ENCODE results near the gene PPP1R37.

The PPP1R37 gene

DNA sequence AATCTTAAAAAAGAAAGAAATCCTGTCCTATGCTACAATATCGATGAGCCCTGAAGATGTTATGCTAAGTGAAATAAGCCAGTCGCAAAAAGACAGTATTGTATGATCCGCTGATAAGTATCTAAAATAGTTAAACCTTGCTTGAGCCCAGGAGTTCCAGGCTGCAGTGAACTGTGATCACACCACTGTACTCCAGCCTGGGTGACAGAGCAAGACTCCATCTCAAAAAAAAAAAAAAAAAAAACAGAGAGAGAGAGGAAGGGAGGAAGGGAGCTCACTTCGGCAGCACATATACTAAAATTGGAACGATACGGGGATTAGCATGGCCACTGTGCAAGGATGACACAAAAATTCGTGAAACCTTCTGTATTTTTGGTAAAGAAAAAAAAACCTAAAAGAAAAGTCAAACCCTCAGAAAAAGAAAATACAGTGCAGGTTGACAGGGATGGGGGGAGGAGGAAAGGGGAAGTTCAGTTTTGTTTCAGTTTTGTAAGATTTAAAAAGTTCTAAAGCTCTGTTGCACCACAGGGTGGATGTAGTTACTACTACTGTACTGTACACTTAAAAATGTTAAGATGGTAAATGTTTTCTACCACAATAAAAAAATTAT lies 45.7 kb upstream of the PPP1R37 start:
- Histone ChIP-seq H3K4me2 (ENCODE audit: low read length) (peak overlapping the region; percentile 76), H3K79me2 (ENCODE audit: insufficient read depth, low read length) (peaks cover 20% of the 10 kb centered on the region), H3K9me2 (ENCODE audit: low read depth, low read length) (no peaks in the 10 kb centered on the region), H3K9ac (ENCODE audit: low read length) (peak overlapping the region; percentile 61), H4K20me1 (ENCODE audit: insufficient read depth, low read length) (no peaks in the 10 kb centered on the region), H3K4me1 (ENCODE audit: insufficient read depth, low read length, severe bottlenecking) (peaks cover 80% of the 10 kb centered on the region), H3K27me3 (ENCODE audit: insufficient read depth, low read length) (no peaks in the 10 kb centered on the region), H3K36me3 (ENCODE audit: insufficient read depth, low read length) (peaks cover 48% of the 10 kb centered on the region), H3F3A (ENCODE audit: insufficient read depth, low read length) (peaks cover 5% of the 10 kb centered on the region; the same call in 1 of the 2 replicates), H3K9me3 (ENCODE audit: low read length) (no peaks in the 10 kb centered on the region), H3K4me3 (ENCODE audit: low read depth, low read length, poor library complexity, severe bottlenecking) (peak overlapping the region; percentile 53), H3K27ac (ENCODE audit: low read depth, low read length, poor library complexity, severe bottlenecking) (peak overlapping the region; percentile 96), H2AFZ (ENCODE audit: low read length) (no peak overlapping the region)
- TF ChIP-seq, protein P1, sequence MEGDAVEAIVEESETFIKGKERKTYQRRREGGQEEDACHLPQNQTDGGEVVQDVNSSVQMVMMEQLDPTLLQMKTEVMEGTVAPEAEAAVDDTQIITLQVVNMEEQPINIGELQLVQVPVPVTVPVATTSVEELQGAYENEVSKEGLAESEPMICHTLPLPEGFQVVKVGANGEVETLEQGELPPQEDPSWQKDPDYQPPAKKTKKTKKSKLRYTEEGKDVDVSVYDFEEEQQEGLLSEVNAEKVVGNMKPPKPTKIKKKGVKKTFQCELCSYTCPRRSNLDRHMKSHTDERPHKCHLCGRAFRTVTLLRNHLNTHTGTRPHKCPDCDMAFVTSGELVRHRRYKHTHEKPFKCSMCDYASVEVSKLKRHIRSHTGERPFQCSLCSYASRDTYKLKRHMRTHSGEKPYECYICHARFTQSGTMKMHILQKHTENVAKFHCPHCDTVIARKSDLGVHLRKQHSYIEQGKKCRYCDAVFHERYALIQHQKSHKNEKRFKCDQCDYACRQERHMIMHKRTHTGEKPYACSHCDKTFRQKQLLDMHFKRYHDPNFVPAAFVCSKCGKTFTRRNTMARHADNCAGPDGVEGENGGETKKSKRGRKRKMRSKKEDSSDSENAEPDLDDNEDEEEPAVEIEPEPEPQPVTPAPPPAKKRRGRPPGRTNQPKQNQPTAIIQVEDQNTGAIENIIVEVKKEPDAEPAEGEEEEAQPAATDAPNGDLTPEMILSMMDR (IDR thresholded peaks at IDR 0.05; ENCODE audit: low read length): 0 out of 2 replicates have a peak, but pooled peaks have one; percentile 11
- TF ChIP-seq EZH2 (IDR thresholded peaks at IDR 0.05; ENCODE audit: borderline replicate concordance, low read length): no peak

DNA sequence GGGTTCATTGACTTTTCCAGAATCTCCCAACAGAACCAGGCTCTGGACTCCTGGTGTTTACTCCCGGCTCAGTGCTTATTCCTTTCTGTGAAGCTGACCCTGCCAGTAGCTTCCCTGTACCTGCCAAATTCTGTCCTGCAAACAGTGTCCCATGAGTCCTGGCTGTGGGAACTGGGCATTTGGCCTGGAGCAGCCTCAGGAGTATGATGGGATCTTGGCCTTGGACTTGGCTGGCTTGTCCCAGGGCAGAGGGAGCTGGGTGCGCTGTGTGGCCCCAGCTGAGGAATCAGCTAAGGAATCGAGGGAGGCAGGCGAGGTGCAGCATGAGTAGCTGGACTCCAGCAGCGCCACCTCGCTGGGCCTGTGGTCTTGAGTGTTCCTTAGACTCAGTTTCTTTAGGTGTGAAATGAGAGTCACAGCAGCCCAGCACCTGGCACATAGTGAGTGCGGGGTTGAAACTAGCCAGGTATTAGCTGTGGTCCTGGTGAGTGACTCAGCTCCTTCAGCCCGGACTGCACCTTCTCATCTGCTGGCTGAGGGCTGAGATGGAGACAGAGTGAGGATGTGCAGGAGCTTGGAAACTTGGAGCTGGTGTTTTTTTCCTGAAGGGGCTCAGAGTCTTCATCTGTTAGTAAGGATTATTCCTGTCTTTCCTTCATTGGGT lies 43.8 kb upstream of the PPP1R37 start:
- H3K4me1 ChIP-seq (ENCODE audit: insufficient read depth, low read length, severe bottlenecking): peaks cover 84% of the 10 kb centered on the region
- H3K9me3 ChIP-seq (ENCODE audit: low read length): no peaks in the 10 kb centered on the region
- TF ChIP-seq, protein P1 (IDR thresholded peaks at IDR 0.05; ENCODE audit: low read length): peak; percentile 7; the same call in 1 of the 2 replicates
- no peak for TF ChIP-seq EZH2 (IDR thresholded peaks at IDR 0.05; ENCODE audit: borderline replicate concordance, low read length)
- H3K9me2 ChIP-seq (ENCODE audit: low read depth, low read length): no peaks in the 10 kb centered on the region
- no peaks in the 10 kb centered on the region for H4K20me1 ChIP-seq (ENCODE audit: insufficient read depth, low read length)
- H3F3A ChIP-seq (ENCODE audit: insufficient read depth, low read length): peaks cover 5% of the 10 kb centered on the region; the same call in 1 of the 2 replicates
- peaks cover 49% of the 10 kb centered on the region for H3K36me3 ChIP-seq (ENCODE audit: insufficient read depth, low read length)
- H3K9ac ChIP-seq (ENCODE audit: low read length): peak overlapping the region; percentile 44; the same call in 1 of the 2 replicates
- H2AFZ ChIP-seq (ENCODE audit: low read length): no peak overlapping the region
- H3K79me2 ChIP-seq (ENCODE audit: insufficient read depth, low read length): peaks cover 20% of the 10 kb centered on the region
- H3K4me3 ChIP-seq (ENCODE audit: low read depth, low read length, poor library complexity, severe bottlenecking): no peak overlapping the region
- peak overlapping the region; percentile 96 for H3K27ac ChIP-seq (ENCODE audit: low read depth, low read length, poor library complexity, severe bottlenecking)
- H3K4me2 ChIP-seq (ENCODE audit: low read length): peak overlapping the region; percentile 22; the same call in 1 of the 2 replicates
- H3K27me3 ChIP-seq (ENCODE audit: insufficient read depth, low read length): no peaks in the 10 kb centered on the region

DNA sequence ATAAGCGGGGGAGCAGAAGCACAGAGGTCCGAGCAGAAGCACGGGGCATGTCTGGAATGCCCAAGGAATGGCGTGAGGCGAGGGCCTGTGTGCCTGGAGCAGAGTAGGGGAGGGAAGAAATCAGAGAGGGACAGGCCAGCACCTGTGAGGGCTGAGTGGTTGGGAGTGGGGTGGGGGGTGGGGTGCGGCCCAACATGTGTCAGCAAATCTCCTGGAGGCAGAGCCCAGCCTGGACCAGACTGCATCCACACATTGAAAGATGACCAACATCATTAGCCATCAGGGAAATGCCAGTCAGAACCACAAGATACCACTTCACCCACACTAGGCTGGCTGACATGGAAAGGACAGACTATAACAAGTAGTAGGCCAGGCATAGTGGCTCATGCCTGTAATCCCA lies 42.9 kb upstream of the PPP1R37 start:
- H3K79me2 ChIP-seq (ENCODE audit: insufficient read depth, low read length): peaks cover 20% of the 10 kb centered on the region
- peak overlapping the region; percentile 22; the same call in 1 of the 2 replicates for H3K4me2 ChIP-seq (ENCODE audit: low read length)
- H3K4me1 ChIP-seq (ENCODE audit: insufficient read depth, low read length, severe bottlenecking): peaks cover 76% of the 10 kb centered on the region
- peaks cover 49% of the 10 kb centered on the region for H3K36me3 ChIP-seq (ENCODE audit: insufficient read depth, low read length)
- TF ChIP-seq, protein P1 (IDR thresholded peaks at IDR 0.05; ENCODE audit: low read length): no peak
- no peak for TF ChIP-seq EZH2 (IDR thresholded peaks at IDR 0.05; ENCODE audit: borderline replicate concordance, low read length)
- no peaks in the 10 kb centered on the region for H4K20me1 ChIP-seq (ENCODE audit: insufficient read depth, low read length)
- no peaks in the 10 kb centered on the region for H3K9me2 ChIP-seq (ENCODE audit: low read depth, low read length)
- no peaks in the 10 kb centered on the region for H3K9me3 ChIP-seq (ENCODE audit: low read length)
- peak overlapping the region; percentile 44; the same call in 1 of the 2 replicates for H3K9ac ChIP-seq (ENCODE audit: low read length)
- no peaks in the 10 kb centered on the region for H3K27me3 ChIP-seq (ENCODE audit: insufficient read depth, low read length)
- peak overlapping the region; percentile 96 for H3K27ac ChIP-seq (ENCODE audit: low read depth, low read length, poor library complexity, severe bottlenecking)
- H2AFZ ChIP-seq (ENCODE audit: low read length): no peak overlapping the region
- no peaks in the 10 kb centered on the region; the same call in 1 of the 2 replicates for H3F3A ChIP-seq (ENCODE audit: insufficient read depth, low read length)
- no peak overlapping the region for H3K4me3 ChIP-seq (ENCODE audit: low read depth, low read length, poor library complexity, severe bottlenecking)

All from OCI-LY1 (cell line).